AG09319 (cell line): ENCODE results near the gene AP2M1.

Experiments used
- DNase-seq: peaks from one replicate; pipeline ENCODE4 v3.0.0-alpha.2; 2010; ENCODE audit warnings: low read depth; ENCODE audit errors: extremely low read depth
- CTCF ChIP-seq: IDR thresholded peaks from 2 replicates; pipeline ENCODE4 v1.5.1; 2011; ENCODE audit warnings: low read depth, mild to moderate bottlenecking, inconsistent platforms, low read length, moderate library complexity

Gene AP2M1

DNA sequence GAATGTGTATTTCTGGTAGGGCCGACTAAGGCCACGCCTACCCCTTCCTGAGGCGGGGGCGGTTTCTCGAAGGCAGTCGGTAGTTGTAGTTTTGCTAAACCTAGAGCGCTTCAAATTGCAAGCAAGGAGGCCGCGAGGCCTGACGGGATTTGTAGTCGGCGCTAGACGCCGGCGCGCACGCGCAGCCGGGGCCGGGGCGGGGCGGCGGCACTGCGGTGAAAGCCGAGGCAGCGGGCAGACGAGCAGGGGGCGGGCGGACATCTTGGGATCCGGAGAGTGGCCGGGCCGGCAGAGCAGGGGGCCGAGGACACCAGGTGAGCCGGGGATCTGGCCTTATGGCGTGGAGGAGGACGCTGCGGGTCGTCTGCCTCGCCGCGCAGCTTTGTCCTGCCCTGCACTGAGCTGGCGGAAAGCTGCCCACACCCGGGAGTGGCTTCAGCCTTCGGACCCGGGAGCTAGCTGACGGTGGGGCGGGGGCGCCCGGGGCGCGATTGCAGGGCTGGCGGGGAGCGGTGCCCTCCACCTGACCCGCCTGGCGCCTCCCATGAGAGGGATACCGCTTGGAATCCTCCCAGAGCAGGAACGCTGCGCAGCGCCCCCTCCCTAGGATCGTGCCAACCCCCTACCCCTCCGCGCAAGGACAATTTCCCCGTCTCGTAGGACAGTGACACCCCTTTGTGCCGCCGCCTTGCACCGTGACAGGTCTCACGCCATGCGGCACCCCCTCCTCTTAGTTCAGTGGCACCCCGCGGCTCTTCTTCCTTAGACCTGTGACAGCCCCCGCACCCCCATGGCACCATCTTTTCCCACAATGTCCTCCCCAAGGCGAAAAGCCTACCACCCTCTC, at the start of gene AP2M1:
TSS of gene AP2M1 (plus strand) at position 210 of the 847 bp plus-strand sequence. CDS start 2,139 bp downstream, outside the sequence.
- peak; percentile 99 for DNase-seq
- no peak; the same call in 1 of the 2 replicates for TF ChIP-seq CTCF

DNA sequence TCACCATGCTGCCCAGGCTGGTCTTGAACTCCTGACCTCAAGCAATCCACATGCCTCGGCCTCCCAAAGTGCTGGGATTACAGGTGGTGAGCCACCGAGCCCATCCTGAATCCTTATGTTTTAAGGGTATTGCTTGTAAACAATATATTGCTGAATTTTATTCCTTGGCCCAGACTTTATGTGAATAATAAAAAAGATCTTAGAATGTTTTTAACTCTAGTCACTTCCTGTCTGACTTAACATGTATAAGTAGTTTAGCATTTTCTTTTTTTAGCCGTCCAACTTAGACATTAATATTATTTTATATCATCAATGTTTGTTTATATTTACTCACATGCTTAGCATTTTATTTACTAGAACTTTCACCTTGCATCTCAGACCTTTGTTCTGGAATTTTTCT, 48.6 kb upstream of the AP2M1 start:
- no peak for TF ChIP-seq CTCF

GRCh38 chr3:184129012-184129411, 45.6 kb upstream of the AP2M1 start:
- no peak for DNase-seq
- peak; percentile 46 for TF ChIP-seq CTCF

More for the DNA sequence above, 48.6 kb upstream of the AP2M1 start:
- no peak for DNase-seq

- TF ChIP-seq CTCF, result no peak
- no peak for DNase-seq
Measured at GRCh38 chr3:184132945-184133344, 41.7 kb upstream of the AP2M1 start.

DNA sequence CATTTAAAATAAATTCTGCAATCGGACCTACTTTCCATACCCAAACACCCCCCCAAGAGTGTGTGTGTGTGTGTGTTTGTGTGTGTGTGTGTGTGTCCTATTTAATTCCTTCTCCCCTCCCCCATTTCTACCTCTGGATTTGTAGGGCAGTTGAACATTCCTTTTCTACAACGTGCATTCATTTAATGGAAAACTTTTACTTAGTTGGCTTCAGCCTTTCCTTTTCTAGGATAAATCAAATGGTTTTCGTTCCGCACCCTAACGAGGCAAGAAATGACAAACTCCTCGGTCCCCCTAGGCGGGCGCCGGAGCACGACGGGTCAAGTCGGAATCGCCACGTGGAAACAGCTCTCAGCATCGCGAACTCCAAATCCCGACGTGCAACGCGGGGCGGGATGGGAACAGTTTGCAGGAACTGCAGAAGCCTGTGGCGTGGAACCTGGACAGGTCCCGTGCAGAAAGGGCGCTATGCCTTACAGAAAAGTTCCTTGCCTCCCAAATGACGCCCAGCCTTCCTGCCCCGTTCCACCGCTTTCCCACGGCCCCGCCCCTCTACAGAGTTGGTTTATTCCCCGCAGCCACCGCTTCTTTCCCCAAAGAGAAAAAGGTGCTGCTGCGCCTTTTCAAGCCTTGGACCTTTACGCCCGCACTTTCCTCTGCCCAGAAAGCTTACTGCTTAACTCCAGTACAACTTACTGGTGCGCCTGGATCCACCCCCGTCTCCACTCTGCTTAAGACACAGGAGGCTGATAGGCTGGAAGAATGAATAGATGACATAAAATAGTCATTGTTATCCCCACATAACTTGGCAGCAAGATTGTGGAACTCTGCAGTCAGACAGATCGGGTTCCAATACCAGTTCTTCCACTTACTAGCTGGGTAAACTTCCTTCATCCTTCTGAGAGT, 40.6 kb upstream of the AP2M1 start:
- DNase-seq, result peak; percentile 36
- TF ChIP-seq CTCF, result no peak

DNA sequence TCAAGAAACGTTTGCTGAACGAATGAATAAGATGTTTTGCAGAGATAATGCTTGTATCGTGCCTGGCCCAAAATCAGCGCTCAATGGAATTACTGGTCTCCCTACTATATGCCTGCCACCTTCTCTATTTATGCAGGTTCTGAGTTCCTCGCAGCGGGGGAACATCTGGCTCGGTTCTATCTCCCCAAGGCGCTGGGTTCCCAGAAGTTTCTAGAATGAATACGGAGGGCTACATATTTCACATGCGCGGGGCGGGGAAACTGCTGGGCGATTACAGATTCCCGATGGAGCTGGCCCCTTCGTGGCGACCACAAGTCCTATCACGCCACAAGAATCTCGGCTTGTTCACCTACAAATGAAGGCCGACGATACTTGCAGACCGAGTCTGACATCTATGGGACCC, 39.9 kb upstream of the AP2M1 start:
- DNase-seq, result no peak
- TF ChIP-seq CTCF, result no peak
